ENCODE data around the gene ALAS1.

Gene ALAS1

DNA sequence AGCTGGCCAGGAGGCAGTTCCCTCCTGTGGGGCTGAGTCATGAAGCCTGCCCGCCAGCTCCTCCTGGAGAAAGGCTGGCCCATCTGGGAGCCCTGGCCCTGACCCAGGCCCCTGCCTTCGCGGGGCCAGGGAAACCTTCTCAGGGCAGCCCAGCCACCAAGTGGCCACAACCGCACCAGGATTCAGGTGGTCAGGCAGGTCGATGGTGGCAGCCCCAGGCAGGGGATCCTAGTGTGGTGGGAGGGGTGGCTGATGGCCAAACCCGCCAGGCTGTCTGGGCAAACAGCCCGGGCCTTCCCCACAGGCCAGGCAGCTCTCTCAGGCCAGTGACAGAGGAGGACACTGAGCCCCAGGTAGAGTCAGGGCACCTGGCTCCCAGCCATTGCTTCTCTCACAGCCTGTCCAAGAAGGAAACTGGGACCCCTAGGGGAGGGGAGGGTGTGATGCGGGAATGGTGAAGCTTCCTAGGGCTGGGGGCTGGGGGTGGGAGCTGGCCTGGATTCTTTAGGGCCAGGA, 39.8 kb downstream of the ALAS1 start:
- DNase-seq = no peak

DNA sequence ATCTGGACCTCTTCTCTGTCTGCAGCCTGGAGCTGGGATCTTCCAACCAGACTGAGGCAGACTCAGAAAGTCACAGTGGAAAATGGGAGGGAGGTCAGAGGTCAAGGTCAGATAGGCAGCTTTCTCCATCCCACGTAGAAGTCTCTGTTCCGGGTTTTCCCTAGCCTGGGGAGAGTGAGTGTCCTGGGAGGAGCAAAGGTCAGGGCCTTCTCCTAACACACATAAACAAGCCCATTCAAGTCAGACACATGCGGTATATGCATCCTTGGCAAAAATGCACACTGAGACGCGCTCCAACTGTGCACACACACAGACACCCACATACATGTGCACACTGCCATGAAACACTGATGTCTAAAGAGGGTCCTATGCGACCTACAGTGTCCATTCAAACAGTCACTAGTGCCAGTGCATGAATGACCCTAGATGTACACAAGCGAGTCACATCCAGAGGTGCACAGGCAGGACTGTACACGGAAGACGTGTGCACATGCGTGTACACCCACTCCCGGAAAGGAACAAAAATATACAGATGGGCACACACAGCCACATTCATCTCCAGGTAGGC, 40.3 kb downstream of the ALAS1 start:
- no peak for DNase-seq

DNA sequence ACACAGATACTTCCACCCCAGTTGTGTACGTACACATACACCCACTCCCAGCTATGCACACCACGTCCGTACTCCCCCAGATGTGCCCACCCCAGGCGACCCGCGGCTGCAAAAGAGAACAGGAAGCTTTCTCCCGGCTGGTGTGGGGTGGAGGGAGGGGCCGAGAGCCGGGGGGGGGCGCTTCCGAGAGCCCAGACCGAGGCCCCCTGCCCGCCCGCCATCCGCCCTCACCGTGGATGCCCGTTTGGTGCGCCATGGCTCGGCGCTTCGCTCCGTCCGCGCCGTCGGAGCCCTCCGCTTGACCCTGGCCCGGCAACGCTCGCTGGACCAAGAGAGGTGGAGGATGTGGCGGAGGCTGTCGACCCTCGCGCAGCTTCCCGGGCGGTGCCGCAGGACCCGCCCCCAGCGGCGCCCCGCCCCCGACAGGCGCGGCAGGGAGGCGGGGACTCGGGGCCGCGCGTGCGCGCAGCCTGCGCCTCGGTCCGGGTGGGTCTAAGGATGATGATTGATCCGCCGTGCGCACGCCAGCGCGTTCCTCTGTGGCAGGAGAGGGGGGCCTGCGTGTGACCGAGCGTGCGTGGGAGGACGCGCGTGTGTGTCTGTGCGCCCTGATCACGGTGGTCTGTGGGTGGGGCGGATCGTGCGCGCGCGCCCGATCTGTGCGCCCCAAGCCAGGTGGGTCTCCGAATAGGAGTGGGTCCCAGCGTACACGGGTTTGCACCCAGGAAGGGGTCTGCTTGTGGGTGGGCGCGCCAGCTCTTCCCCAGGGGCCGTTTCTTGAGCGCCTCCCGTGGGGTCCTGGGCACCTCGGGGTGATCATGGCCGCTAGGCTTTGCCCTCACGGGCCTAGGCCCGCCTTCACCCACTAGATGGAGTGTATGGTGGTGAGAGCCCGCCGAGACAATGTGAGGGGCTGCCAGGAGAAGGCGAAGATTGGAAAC, 41.1 kb downstream of the ALAS1 start, which contains the start of gene TWF2:
Gene TWF2, minus strand, starts transcription at position 398 of the 941 bp plus-strand sequence. Its CDS starts 142 bp downstream, at position 256.
- peak; percentile 87 to 94 for DNase-seq

DNA sequence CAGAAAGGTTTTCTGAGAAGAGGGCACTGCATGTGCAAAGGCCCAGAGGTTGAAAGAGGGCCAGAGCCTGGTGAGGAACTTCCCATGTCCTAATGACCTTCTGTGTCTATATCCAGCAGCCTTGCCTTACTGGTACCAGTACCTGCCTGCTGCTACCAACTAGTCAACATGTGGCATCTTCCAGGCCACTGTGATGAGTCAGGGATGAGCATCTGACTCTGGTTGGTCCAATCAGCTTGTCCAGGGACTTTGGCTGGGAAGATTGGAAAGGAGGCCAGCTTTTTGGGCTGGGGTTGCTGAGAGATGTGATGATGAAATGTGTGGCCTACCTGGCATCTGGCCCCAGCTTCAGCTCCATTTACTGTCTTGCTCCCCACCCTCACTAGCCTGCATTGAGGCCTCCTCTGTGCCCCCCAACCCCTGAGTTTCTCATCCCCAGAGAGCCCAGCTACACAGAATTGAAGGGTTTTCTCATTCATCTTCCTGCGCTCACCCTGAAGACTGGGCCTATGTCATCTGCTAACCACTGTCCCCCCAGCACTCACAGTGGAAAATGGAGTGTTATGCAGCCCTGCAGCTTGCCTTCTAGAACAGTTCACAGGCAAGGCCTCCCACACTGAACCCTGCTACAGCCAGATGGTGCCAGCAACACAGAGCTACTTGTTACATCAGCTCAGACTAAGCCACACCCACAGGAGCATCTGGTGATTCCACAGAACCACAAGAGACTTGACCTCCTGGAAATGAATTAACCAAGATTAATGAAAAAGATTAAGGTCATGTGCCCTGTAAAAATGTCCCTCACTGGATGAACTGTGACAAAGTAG, 42.3 kb downstream of the ALAS1 start:
- peak in 1 of 2 experiments; percentile 78 for DNase-seq

DNA sequence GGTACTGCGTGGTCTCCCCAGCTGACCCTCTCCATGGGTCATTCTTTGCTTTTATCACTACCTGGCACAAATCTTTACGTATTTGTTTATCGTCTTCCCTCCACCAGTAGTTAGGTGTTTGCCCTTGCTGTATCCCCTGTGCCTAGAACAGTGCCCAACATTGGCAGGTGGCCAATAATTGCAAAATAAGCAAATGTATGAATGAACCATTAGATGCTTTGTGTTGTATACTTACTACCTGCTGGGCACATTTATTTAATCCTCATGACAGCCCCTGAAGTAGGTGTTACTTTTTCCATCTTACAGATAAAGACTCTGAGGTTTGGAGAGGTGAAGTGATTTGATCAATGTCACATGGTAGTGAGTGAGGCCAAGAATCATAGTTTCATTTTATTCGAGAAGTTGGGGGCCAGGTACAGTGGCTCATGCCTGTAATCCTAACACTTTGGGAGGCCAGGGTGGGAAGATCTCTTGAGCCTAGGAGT, 43.0 kb downstream of the ALAS1 start:
- DNase-seq = no peak

DNA sequence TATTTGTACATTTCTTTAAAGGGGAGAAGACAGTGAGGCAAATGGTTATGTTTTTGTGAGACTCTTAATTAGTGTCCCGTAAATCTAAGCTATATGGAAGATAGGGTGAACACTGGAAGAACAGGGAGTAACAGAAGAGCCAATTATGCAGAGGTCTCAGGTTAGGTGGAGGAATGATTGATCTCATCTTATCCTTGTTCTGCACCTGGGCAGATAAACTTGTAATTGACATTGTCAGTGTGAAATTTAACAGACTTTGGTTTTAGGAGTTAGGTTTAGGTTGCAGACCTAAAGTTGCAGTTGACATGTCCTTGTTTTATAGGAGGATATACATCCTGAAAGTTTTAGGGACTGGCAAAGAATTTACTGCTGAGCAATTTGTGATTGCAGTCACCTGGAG, 44.1 kb downstream of the ALAS1 start:
- DNase-seq = no peak

DNA sequence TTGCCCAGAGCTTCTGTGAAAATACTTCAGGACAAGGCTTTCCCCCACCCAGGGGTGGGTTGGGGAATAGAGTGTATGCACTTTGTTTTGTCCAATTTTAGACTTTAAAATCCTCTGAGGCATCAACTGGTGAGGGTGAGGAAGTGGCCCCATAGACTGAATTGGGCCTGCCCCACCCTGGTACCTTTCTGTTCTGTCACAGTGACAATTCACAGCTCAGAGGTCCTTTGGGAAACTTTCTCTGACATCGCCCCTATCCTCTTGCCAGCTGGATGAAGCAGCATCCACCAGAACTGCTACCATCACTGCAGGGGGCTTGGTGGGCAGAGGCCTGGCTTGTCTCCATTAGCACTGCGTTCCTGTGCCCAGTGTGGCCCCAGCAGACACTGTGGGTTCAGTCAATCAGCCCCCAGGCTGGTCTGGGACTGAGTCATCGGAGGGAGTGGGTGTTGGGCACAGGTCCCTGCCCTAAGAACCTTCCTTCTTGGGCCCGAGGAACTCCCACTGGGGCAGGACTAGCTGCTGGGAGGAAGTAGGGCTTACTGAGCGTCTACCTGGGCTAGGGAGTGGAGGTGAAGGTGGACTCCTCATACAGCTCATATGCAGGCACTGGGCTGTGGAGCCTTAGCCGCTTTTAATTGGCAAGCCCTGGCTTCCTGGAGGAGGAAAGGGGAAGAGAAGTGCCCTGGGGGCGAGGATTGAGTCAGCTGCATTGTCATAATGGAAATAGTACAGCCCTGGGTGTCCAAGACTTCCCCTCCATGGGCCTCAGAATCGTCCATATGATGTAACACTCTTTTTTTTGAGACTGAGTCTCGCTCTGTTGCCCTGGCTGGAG, 46.0 kb downstream of the ALAS1 start:
- DNase-seq = peak in 1 of 2 experiments; percentile 46

DNA sequence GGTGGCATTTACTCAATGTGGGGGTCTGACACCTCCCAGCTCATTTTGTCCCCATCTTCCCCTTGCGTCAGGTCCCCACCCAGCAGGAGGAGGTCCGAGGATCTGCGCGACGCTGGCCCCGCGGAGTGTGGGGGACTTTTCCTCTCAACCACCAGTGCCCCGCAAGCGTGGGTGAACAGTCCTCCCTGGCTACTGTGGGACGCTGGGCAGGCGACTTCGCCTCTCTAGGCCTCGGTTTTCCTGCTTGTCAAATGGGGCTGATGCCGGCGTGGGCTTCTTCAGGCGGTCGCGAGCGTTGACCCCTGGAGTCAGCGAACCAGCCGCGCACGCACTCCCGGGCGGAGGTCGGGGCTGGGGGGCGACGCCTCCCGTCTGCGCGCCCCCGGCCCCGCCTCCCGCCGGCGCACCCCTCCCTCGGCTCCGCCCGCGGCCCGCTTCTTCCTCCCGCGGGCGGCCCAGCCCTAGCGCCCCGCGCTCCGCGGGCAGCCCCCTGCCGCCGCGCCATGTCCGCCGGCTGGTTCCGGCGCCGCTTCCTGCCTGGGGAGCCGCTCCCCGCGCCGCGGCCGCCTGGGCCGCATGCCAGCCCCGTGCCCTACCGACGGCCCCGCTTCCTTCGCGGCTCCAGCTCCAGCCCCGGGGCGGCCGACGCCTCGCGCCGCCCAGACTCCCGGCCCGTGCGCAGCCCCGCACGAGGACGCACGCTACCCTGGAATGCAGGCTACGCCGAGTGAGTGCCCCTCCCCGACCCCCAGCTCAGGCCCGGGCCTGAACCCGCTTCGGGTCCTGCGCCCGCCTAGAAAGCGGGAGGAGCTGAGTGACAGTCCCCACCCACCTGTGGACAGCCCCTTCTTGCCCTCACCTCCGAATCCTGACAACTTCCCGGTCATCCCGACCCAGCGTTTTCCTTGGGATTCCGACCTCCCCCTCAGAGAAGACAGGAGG, 47.6 kb downstream of the ALAS1 start, which contains the start of gene PPM1M:
Gene PPM1M, plus strand, starts transcription at position 438 of the 942 bp plus-strand sequence. Its CDS starts 66 bp downstream, at position 504.
- peak; percentile 37 to 50 for DNase-seq

DNA sequence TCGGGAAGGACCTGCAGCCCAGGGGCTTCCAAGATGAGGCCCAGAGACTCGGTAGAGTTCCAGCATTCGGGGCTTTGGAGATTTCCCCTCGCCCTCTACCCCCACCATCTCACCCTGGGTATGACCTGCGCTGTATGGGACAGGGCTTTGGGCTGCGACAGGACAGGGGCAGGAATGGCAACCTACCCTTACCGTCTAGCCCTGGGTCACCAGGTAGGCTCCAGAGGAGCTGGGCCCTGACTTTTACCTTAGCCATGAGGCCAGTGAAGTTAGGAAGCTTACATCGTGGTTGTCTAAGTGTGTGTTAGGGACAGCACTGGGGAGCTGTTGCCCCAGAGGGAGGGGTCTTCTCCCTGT, 48.3 kb downstream of the ALAS1 start:
- DNase-seq = no peak

DNA sequence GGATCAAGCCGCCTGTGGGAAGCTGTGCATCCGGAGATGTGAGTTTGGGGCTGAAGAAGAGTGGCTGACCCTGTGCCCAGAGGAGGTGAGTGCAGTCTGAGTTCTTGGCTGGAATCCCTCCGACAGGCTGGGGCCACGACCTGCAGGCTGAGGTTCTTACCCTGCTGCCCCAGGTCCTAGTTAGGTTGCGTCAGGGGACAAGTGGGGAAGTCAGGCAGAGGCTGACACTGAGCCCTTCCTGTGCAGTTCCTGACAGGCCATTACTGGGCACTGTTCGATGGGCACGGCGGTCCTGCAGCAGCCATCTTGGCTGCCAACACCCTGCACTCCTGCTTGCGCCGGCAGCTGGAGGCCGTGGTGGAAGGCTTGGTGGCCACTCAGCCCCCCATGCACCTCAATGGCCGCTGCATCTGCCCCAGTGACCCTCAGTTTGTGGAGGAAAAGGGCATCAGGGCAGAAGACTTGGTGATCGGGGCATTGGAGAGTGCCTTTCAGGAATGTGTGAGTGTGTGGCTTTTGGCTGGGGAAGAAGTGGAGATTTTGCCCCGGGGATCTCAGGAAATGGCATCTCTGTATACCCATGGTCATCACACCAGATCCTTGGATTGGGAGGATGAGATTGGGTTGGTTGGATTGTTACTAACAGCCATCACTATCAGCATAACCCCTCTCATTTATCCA, 48.9 kb downstream of the ALAS1 start:
- no peak for DNase-seq

DNA sequence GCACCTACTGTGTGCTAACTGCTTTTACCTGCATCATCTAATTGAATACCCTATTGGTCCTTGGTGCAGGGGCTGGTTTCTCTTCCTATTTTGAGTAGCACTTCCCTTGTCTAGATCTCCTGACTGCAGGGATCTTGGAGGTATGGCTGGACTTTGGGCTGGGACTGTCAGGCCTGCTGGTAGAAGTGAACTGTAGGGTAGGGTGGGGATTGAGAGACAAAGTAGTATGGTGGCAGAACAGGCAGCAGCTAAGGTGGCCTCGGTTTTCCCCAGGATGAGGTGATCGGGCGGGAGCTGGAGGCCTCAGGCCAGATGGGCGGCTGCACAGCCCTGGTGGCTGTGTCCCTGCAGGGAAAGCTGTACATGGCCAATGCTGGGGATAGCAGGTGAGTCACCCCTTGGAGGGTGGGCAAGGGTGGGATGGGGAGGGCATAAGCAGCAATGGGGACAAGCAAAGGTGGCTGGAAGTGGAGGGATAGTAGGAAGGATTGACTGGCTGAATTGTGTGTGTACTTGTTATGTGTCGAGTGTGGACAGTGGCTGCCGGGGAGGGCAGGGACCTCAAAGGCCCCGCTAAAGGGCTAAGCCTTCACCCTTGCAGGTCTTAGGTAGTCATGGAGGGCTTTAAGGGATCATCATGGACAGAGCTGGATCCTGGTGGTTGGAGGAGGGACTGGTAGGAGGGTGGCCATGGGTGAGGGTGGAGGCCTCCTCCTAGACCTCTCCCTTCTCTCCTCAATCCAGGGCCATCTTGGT, 49.6 kb downstream of the ALAS1 start:
- DNase-seq = no peak

DNA sequence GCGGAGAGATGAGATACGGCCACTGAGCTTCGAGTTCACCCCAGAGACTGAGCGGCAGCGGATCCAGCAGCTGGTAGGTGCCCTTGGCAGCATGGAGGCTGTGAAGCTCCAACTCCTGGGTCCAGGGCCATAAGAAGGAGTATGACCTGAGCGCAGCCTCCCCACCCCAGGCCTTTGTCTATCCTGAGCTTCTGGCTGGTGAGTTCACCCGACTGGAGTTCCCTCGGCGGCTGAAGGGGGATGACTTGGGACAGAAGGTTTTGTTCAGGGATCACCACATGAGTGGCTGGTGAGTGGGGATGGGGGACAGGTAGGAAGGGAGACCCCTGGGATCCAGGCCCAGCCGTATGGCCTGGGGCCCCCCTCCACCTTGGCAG, 50.2 kb downstream of the ALAS1 start:
- no peak for DNase-seq

DNA sequence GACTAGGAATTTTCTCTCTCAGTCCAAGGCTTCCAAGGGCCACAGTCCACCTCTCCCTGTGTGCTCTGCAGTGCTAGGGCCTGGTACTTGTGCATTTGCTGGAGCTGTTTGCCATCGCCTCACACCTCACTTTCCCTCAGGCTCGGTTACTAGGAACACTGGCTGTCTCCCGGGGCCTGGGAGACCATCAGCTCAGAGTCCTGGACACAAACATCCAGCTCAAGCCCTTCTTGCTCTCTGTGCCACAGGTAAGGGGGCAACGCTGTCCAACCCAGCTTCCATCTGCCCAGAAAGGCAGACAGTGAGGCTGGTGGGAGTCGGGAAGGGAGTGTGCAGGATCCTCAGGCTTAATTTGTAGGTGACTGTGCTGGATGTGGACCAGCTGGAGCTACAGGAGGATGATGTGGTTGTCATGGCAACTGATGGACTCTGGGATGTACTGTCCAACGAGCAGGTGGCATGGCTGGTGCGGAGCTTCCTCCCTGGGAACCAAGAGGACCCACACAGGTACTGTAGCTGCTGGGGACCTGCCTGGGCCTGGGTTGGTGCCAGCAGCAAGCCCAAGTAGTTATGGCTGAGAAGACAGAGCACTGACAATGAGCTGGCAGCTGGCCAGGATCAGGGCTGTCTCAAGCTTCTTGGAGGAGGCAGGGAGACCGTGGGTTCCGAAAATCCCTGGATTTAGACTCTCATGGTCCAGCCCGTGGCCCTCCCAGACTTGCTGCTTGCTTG, 51.0 kb downstream of the ALAS1 start:
- DNase-seq = no peak

DNA sequence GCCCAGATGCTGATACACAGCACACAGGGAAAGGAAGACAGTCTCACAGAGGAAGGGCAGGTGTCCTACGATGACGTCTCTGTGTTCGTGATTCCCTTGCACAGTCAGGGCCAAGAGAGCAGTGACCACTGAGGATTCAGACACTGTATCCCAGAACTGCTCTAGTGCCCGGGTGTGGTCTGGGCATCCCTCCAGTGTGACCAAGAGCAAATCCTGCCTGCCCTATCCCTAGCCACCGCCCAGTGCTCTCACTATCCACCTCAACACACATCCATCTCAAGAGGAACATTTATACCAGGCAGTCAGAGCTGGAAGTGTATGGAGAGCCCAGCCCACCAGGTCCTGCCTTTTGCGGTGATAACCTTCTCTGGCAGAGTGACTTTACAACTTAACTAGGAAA, 51.7 kb downstream of the ALAS1 start:
- DNase-seq = no peak

DNA sequence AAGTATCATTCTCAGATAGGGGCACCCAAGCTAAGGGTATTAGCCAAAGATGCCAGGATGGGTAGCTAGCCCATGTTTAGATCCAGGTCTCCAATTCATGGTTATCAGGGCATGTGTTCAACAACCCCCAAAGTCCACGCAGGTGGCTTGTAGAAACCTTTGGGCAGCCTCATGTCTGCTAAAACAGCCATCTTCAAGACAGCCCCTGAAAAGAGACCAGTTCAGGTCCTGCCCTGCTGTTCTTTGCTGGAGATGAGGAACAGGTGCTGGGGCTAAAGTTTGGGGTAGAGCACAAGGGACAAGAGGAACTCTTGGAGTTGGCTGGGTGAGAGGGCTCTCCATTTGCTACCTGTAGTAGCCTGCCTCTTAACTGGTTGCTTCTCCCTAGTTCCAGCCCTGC, 52.2 kb downstream of the ALAS1 start:
- DNase-seq = no peak

DNA sequence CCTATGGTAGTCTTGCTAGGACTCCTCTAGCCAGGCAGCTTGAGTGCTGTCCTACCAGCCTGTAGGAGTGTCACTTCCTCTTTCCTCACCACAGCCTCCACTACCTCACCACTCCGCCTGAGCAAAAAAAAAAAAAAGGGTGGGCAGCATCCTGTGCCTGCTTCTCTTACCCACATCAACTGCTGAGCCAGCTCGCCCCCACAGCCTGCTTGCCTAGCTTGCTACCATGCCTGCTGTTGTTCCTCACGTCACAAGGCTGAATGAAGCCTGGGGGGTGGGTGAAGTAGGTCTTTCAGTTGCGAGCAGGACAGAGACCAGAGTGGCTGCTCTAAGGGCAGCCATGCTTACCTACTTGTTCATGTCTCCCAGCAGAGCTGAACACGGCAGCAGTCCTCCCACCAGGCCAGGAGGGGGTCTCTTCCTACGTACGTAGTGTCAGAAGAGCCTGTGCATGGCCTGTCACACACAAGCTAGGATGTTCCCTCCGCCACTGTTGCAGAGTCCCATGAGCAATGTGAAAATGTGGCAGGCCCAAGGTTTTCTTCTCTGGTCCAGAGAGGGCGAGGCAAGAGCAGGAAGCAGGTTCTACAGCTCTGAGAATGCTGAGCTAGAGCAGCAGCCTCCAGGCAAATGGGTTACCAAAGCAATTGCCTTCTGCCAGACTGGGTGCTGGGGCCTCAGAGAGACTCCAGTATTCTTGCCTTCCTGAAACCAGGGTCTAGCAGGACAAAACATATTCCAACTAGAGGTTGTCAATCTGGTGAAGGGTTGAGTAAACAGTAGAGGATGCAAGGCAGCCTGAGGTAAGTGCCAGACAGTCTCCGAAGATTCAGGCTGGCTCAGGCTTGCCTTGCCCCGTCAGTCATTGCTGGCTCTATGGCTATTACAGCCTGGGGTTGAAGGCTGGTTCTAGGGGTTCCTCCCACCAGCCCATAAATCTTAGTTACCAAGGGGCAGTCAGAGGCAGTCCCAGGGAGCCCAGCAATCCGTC, 55.6 kb downstream of the ALAS1 start:
- peak; percentile 69 to 90 for DNase-seq

DNA sequence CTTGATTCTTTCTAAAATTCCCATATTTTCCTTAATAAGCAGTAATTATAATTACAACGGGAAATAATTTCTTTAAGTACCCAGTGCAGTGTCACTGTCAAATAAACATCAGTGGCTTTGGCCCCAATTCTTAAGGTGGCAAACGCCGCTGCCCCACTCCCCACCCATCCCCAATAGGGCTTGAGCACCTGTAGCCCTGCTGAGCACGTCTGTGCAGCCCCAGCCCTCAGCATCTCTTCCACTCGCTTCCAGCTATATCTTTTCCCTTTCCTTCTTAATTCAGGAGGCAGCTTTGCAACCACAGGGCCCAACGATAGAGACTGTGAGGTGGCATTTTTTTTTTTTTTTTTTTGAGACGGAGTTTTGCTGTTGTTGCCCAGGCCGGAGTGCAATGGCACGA, 56.6 kb downstream of the ALAS1 start:
- DNase-seq = no peak
